ENCODE measurements around the gene TSNAX. TPM values are rescaled to one million over a fixed set of nuclear protein-coding genes. Genes with fewer than 3 reads are reported as not detected.

Gene TSNAX
- total and polyA plus RNA-seq, 2 of the 8 experiments (the other 6 are each of a cell fraction or from before 2014, with no cell fraction given), result 7.7 to 34.0 TPM

DNA sequence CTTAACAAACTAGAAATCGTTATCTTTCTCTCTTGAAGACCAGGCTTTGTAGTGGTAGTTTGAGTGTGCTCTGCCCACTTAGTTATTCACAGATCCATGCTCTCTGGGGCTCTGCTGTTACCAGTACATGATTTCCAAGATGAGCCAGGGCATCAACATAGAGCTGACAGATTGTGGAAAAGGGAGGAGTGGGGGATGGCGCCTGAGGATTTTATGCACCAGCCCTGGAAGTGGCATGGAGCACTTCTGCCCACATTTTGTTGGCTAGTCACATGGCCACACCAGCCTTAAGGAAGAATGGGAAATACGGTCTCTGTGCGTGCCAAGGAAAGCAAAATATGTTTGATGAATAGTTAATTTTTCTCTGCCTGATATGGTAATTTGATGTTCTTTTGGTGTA is 18.2 kb downstream of the TSNAX start:
- no peak overlapping the region for H2AFZ ChIP-seq (ENCODE audit: low read length)
- H3K27ac ChIP-seq (ENCODE audit: low read depth, low read length), result no peak overlapping the region
- peaks cover 0 to 2% of the 10 kb centered on the region in 2 experiments for H4K20me1 ChIP-seq (replicated peaks in 1 of 2; ENCODE audit: control insufficient read depth in 1 of 2, insufficient read depth in 2 of 2, low read length in 2 of 2)
- H3K23ac ChIP-seq (ENCODE audit: insufficient read length), result no peak overlapping the region
- WGBS, 2 experiments (ENCODE audit: extremely low coverage in 1 of 2, insufficient coverage in 1 of 2, insufficient read length in 1 of 2, insufficient replicate concordance in 2 of 2, low coverage in 1 of 2, low lambda C conversion rate in 2 of 2, missing lambda C conversion rate in 1 of 2), result 86% methylated on average over 4 of the region's 4 CpGs; no CpG with 5 or more reads in 1 of the 2 experiments
- no peaks in the 10 kb centered on the region for H3K9me3 ChIP-seq (ENCODE audit: insufficient read depth in 2 of 2, low read depth in 1 of 2, low read length in 1 of 2)
- H3K4me1 ChIP-seq (replicated peaks in 1 of 4; ENCODE audit: control insufficient read depth in 3 of 4, insufficient read depth in 4 of 4, low read length in 3 of 4), result peaks cover 0 to 10% (median 0%) of the 10 kb centered on the region in 4 experiments; a peak in 1 of 7 replicates
- H3K4me3 ChIP-seq (ENCODE audit: extremely low read depth in 1 of 4, insufficient read depth in 2 of 4, low read depth in 3 of 4, low read length in 4 of 4), result no peak overlapping the region
- no peaks in the 10 kb centered on the region for H3K23me2 ChIP-seq (ENCODE audit: low read depth, low read length)
- peaks cover 0 to 11% of the 10 kb centered on the region in 2 experiments; a peak in 2 of 4 replicates for H3K79me2 ChIP-seq (ENCODE audit: control insufficient read depth in 1 of 2, insufficient read depth in 2 of 2, low read length in 2 of 2)
- DNase-seq (ENCODE audit: low read depth in 1 of 2, low spot score in 2 of 2) (no peak), FAIRE-seq (no peak)
- ChIA-PET CTCF (ENCODE audit: partially characterized antibody) (interaction anchor here (0.6 to 1.3 kb wide), 3 partner anchors 44 to 189 kb away, joined by 3 to 5 read pairs (median 4); no protein-coding TSS in a partner anchor), POLR2A (ENCODE audit: partially characterized antibody) (interaction anchor here (1.6 kb wide), 1 partner anchor 20 kb away, joined by 3 read pairs; no protein-coding TSS in a partner anchor)
- no peak overlapping the region for H2BK5ac ChIP-seq (ENCODE audit: low read depth, low read length)
- H3K27me3 ChIP-seq (replicated peaks in 1 of 4; ENCODE audit: control insufficient read depth in 3 of 4, extremely low read depth in 1 of 4, insufficient read depth in 3 of 4, low read length in 3 of 4), result peaks cover 0 to 1% (median 0%) of the 10 kb centered on the region in 4 experiments; a peak in 1 of 7 replicates
- no peak overlapping the region for H4K8ac ChIP-seq (ENCODE audit: extremely low read depth, insufficient read depth, low read length)
- H3K56ac ChIP-seq (replicated peaks; ENCODE audit: insufficient read length, low read depth, low read length), result no peak overlapping the region
- no peak overlapping the region for H2BK12ac ChIP-seq (ENCODE audit: low read depth, low read length)
- no peak overlapping the region for H4K91ac ChIP-seq (replicated peaks; ENCODE audit: insufficient read length, low read length)
- H3K4me2 ChIP-seq (ENCODE audit: insufficient read depth in 1 of 2, low read depth in 2 of 2, low read length in 2 of 2), result no peak overlapping the region
- no peak overlapping the region for H3K18ac ChIP-seq (ENCODE audit: extremely low read depth, low read length)
- H4K5ac ChIP-seq (ENCODE audit: insufficient read length, low read depth, low read length), result no peak overlapping the region
- no peak overlapping the region for H2BK20ac ChIP-seq (ENCODE audit: low read length)
- H3K4ac ChIP-seq (replicated peaks; ENCODE audit: insufficient read length, low read depth, low read length), result no peak overlapping the region
- peaks cover 0 to 17% (median 8%) of the 10 kb centered on the region in 4 experiments; a peak in 3 of 8 replicates for H3K36me3 ChIP-seq (ENCODE audit: control insufficient read depth in 2 of 4, insufficient read depth in 4 of 4, low read length in 3 of 4)
- no peak overlapping the region for H2BK120ac ChIP-seq (replicated peaks; ENCODE audit: low read depth, low read length)
- H3K79me1 ChIP-seq (ENCODE audit: low read depth, low read length), result no peaks in the 10 kb centered on the region
- no peak overlapping the region for H2AK5ac ChIP-seq (ENCODE audit: low read depth, low read length)
- H3K14ac ChIP-seq (ENCODE audit: insufficient read length), result no peak overlapping the region
- no peak overlapping the region for H2BK15ac ChIP-seq (ENCODE audit: low read length)
- no peak for TF ChIP-seq TCF12 (IDR thresholded peaks at IDR 0.05; ENCODE audit: low read depth, low read length)
- no peak for TF ChIP-seq MAFK (IDR thresholded peaks at IDR 0.05; ENCODE audit: low read depth, low read length)
- H3K9ac ChIP-seq (replicated peaks in 1 of 4; ENCODE audit: extremely low read depth in 1 of 4, low read depth in 3 of 4, low read length in 3 of 4), result no peak overlapping the region
